SKM-1 (cell line): ENCODE measurements around the gene MS4A18.
A peak's percentile ranks its signal among the peaks of the same experiment; 100 is the strongest.
"Not testable (repeated sequence)": the region's sequence is repeated elsewhere in the genome, so short reads cannot be mapped to it uniquely, and the experiment has no call there.

ENCODE experiments used
- DNase-seq: peaks from one replicate; lab custom pipeline; 2025; ENCODE audit not compliant: unreplicated experiment; lab: John Stamatoyannopoulos, UW

Gene MS4A18

GRCh38 chr11:60734279-60734678 lies 9.8 kb downstream of the MS4A18 start:
- DNase-seq, result no peak

GRCh38 chr11:60739114-60739513 lies 14.6 kb downstream of the MS4A18 start:
- no peak for DNase-seq

- DNase-seq, result no peak
Observed at GRCh38 chr11:60740573-60740972, 16.1 kb downstream of the MS4A18 start.

GRCh38 chr11:60741421-60741820 lies 16.9 kb downstream of the MS4A18 start:
- no peak for DNase-seq

GRCh38 chr11:60743058-60743457 lies 18.5 kb downstream of the MS4A18 start:
- DNase-seq, result no peak

- DNase-seq, result no peak
Observed at GRCh38 chr11:60744114-60744513, 19.6 kb downstream of the MS4A18 start.

- no peak for DNase-seq
Observed at GRCh38 chr11:60747359-60747873, 22.9 kb downstream of the MS4A18 start.

GRCh38 chr11:60748225-60748624 lies 23.7 kb downstream of the MS4A18 start:
- DNase-seq, result no peak

- DNase-seq, result no peak
Observed at GRCh38 chr11:60748821-60749220, 24.3 kb downstream of the MS4A18 start.

GRCh38 chr11:60750911-60751310 lies 26.4 kb downstream of the MS4A18 start:
- no peak for DNase-seq

GRCh38 chr11:60753309-60753708 lies 28.8 kb downstream of the MS4A18 start:
- DNase-seq, result no peak

GRCh38 chr11:60754887-60755286 lies 30.4 kb downstream of the MS4A18 start:
- no peak for DNase-seq

GRCh38 chr11:60756307-60757032 lies 31.9 kb downstream of the MS4A18 start, which contains the start of gene MS4A15:
Gene MS4A15 (plus strand): TSS chr11:60756867. CDS start chr11:60763734, 6,867 bp downstream.
- peak; percentile 5 for DNase-seq

GRCh38 chr11:60757231-60757800 lies 32.8 kb downstream of the MS4A18 start:
- no peak for DNase-seq

- DNase-seq, result not testable (repeated sequence)
Observed at GRCh38 chr11:60758671-60759070, 34.2 kb downstream of the MS4A18 start.

- peak; percentile 25 for DNase-seq
Observed at GRCh38 chr11:60759438-60760225, 35.1 kb downstream of the MS4A18 start.

GRCh38 chr11:60761436-60762190 lies 37.1 kb downstream of the MS4A18 start:
- DNase-seq, result no peak

GRCh38 chr11:60762851-60763691 lies 38.6 kb downstream of the MS4A18 start:
- DNase-seq, result no peak

- DNase-seq, result no peak
Observed at GRCh38 chr11:60763692-60764369, 39.3 kb downstream of the MS4A18 start.
